GM23338 (cell line): Measurements from ENCODE around the gene GABPB1. TPM values are rescaled to one million over a fixed set of nuclear protein-coding genes. Genes with fewer than 3 reads are reported as not detected.

Experiments used
- ATAC-seq: fragments of 200-7000 bp; cut with Tn5 transposase; 3 replicates; pipeline ENCODE4 v1.9.1; 2020
- DNase-seq: peaks from one replicate; pipeline ENCODE4 v3.0.0-alpha.2; 2015; ENCODE audit warnings: low spot score
- H2AFZ ChIP-seq: fragments of 200-600 bp; sonication (generic); 2 replicates; pipeline ENCODE4 v1.8.0; 2016; ENCODE audit warnings: antibody characterized with exemption, mild to moderate bottlenecking, moderate library complexity
- H3F3A ChIP-seq: fragments of 200-600 bp; sonication (generic); replicated peaks from 2 replicates; pipeline ENCODE4 v1.8.0; 2017; ENCODE audit warnings: antibody characterized with exemption, mixed run types, low read depth
- H3K27ac ChIP-seq: fragments of 200-600 bp; sonication (generic); 2 replicates; pipeline ENCODE4 v1.6.1; 2016; ENCODE audit warnings: low read depth
- H3K27me3 ChIP-seq: fragments of 200-600 bp; sonication (generic); 2 replicates; pipeline ENCODE4 v1.8.0; 2016; ENCODE audit warnings: mild to moderate bottlenecking, mixed run types, moderate library complexity; ENCODE audit not compliant: insufficient read depth
- H3K36me3 ChIP-seq: fragments of 200-600 bp; sonication (generic); 2 replicates; pipeline ENCODE4 v1.8.0; 2016; ENCODE audit warnings: mild to moderate bottlenecking; ENCODE audit not compliant: insufficient read depth
- H3K4me1 ChIP-seq: fragments of 200-600 bp; sonication (generic); 2 replicates; pipeline ENCODE4 v1.8.0; 2016; ENCODE audit warnings: mild to moderate bottlenecking, moderate library complexity; ENCODE audit not compliant: insufficient read depth
- H3K4me2 ChIP-seq: fragments of 200-600 bp; sonication (generic); 2 replicates; pipeline ENCODE4 v1.7.1; 2017; ENCODE audit warnings: mixed run types
- H3K4me3 ChIP-seq: fragments of 200-600 bp; sonication (generic); 2 replicates; pipeline ENCODE4 v1.6.1; 2016; ENCODE audit warnings: mixed run types
- H3K79me2 ChIP-seq: fragments of 200-600 bp; sonication (generic); replicated peaks from 2 replicates; pipeline ENCODE4 v1.8.0; 2017; ENCODE audit warnings: mild to moderate bottlenecking; ENCODE audit not compliant: insufficient read depth
- H3K9me2 ChIP-seq: fragments of 200-600 bp; sonication (generic); 2 replicates; pipeline ENCODE4 v1.8.0; 2017; ENCODE audit not compliant: insufficient read depth
- H4K20me1 ChIP-seq: fragments of 200-600 bp; sonication (generic); replicated peaks from 2 replicates; pipeline ENCODE4 v1.8.0; 2017; ENCODE audit warnings: mild to moderate bottlenecking; ENCODE audit not compliant: insufficient read depth
- H3K27ac Mint-ChIP-seq: 2 replicates; pipeline ENCODE4 v1.8.0; 2020; ENCODE audit warnings: inconsistent platforms, mild to moderate bottlenecking, moderate library complexity, mixed read lengths
- H3K27me3 Mint-ChIP-seq: 3 replicates; pipeline ENCODE4 v1.8.0; 2022; ENCODE audit warnings: low read depth, mild to moderate bottlenecking, moderate library complexity, mixed read lengths, inconsistent platforms; ENCODE audit not compliant: insufficient read depth, poor library complexity
- H3K36me3 Mint-ChIP-seq: 3 replicates; pipeline ENCODE4 v1.8.0; 2021; ENCODE audit warnings: low read depth, mild to moderate bottlenecking, inconsistent platforms, moderate library complexity, mixed read lengths
- H3K4me1 Mint-ChIP-seq: 3 replicates; pipeline ENCODE4 v1.8.0; 2020; ENCODE audit warnings: mild to moderate bottlenecking, inconsistent platforms, mixed read lengths
- H3K4me3 Mint-ChIP-seq: 3 replicates; pipeline ENCODE4 v1.8.0; 2021; ENCODE audit warnings: moderate library complexity, mild to moderate bottlenecking, inconsistent platforms, mixed read lengths
- H3K9me3 Mint-ChIP-seq: 3 replicates; pipeline ENCODE4 v1.8.0; 2020; ENCODE audit warnings: moderate library complexity, mild to moderate bottlenecking, inconsistent platforms, mixed read lengths
- CREB1 ChIP-seq: fragments of 250-450 bp; sonication (Bioruptor Pico); IDR thresholded peaks from 2 replicates; pipeline ENCODE4 v1.5.0; 2020; ENCODE audit warnings: low read depth, mild to moderate bottlenecking, moderate library complexity
- CTCF ChIP-seq, 2 experiments: fragments of 200-600 bp in 1 of 2; sonication (generic) in 1 of 2; conservative IDR thresholded peaks; 2 replicates each; pipeline versions ENCODE4 v1.5.1 to v1.6.1; 2016 to 2017; ENCODE audit warnings: antibody characterized with exemption in 2 of 2, low read depth in 2 of 2, mild to moderate bottlenecking in 2 of 2, moderate library complexity in 1 of 2
- ETS1 ChIP-seq: IDR thresholded peaks from 2 replicates; pipeline ENCODE4 v1.6.1; 2016; ENCODE audit warnings: antibody characterized with exemption
- EZH2 ChIP-seq: fragments of 200-600 bp; sonication (generic); IDR thresholded peaks from one replicate; pipeline ENCODE4 v1.8.0; 2017; ENCODE audit warnings: antibody characterized with exemption, mild to moderate bottlenecking, low read depth; ENCODE audit not compliant: unreplicated experiment
- EZH2phosphoT487 ChIP-seq: fragments of 200-600 bp; sonication (generic); IDR thresholded peaks from one replicate; pipeline ENCODE4 v1.8.1; 2018; ENCODE audit warnings: antibody characterized with exemption; ENCODE audit not compliant: unreplicated experiment
- JUNB ChIP-seq: IDR thresholded peaks from one replicate; pipeline ENCODE4 v1.6.1; 2016; ENCODE audit warnings: antibody characterized with exemption; ENCODE audit not compliant: unreplicated experiment
- NANOG ChIP-seq: IDR thresholded peaks from 2 replicates; pipeline ENCODE4 v1.6.1; 2016; ENCODE audit warnings: antibody characterized with exemption, borderline replicate concordance
- POLR2AphosphoS5 ChIP-seq: IDR thresholded peaks from 2 replicates; pipeline ENCODE4 v1.6.1; 2016; ENCODE audit warnings: antibody characterized with exemption, low read depth
- REST ChIP-seq: IDR thresholded peaks from one replicate; pipeline ENCODE4 v1.6.1; 2018; ENCODE audit warnings: antibody characterized with exemption; ENCODE audit not compliant: unreplicated experiment
- STAT1 ChIP-seq: IDR thresholded peaks from one replicate; pipeline ENCODE4 v1.6.1; 2016; ENCODE audit warnings: antibody characterized with exemption; ENCODE audit not compliant: unreplicated experiment
- ZNF114 ChIP-seq: fragments of 250-450 bp; sonication (Bioruptor Pico); IDR thresholded peaks from 2 replicates; pipeline ENCODE4 v1.5.0; 2020; ENCODE audit warnings: mild to moderate bottlenecking, moderate library complexity
- ZNF331 ChIP-seq: fragments of 250-450 bp; sonication (Bioruptor Pico); IDR thresholded peaks from 2 replicates; pipeline ENCODE4 v1.5.0; 2020; ENCODE audit warnings: low read depth, mild to moderate bottlenecking, moderate library complexity
- ZNF462 ChIP-seq: fragments of 250-450 bp; sonication (Bioruptor Pico); IDR thresholded peaks from 2 replicates; pipeline ENCODE4 v1.5.0; 2020; ENCODE audit warnings: mild to moderate bottlenecking, moderate library complexity
- polyA plus RNA-seq: library from polyadenylated mRNA; unstranded; fragments of >200 nt; fragmentation: Nextera tagmentation; extraction: Ambion mirVana; gene quantifications from 2 replicates; pipeline ENCODE4 v1.2.1, GENCODE V29; 2016
- total RNA-seq: library from RNA; depleted of rRNA; stranded (reverse); fragments of >200 nt; shearing (Covaris generic); gene quantifications from 2 replicates; pipeline ENCODE4 v1.2.3, GENCODE V29; 2014

GABPB1 gene
- total and polyA plus RNA-seq, 2 experiments from 2014 or later, result 34.4 to 53.9 TPM

- Mint-ChIP-seq H3K36me3 (peaks cover 1% of the 10 kb centered on the region; the same call in 1 of the 3 replicates), H3K4me1 (no peaks in the 10 kb centered on the region), H3K27ac (no peak overlapping the region), H3K9me3 (no peaks in the 10 kb centered on the region), H3K4me3 (no peak overlapping the region), H3K27me3 (no peaks in the 10 kb centered on the region)
- ATAC-seq (no peak), DNase-seq (no peak)
- H2AFZ ChIP-seq, result no peak overlapping the region
- no peaks in the 10 kb centered on the region for H3K27me3 ChIP-seq
- H3K9me2 ChIP-seq, result no peaks in the 10 kb centered on the region
- TF ChIP-seq JUNB (no peak), ZNF462 (CRISPR knock-in tag) (no peak), ZNF114 (CRISPR knock-in tag) (no peak), STAT1 (no peak), NANOG (no peak), EZH2 (no peak), REST (no peak), CTCF (conservative IDR thresholded peaks at IDR 0.05; ENCODE audit: low read depth in 2 of 2) (no peak), ZNF331 (CRISPR knock-in tag) (no peak), EZH2phosphoT487 (no peak), CREB1 (CRISPR knock-in tag) (no peak), ETS1 (no peak), POLR2AphosphoS5 (no peak)
- no peaks in the 10 kb centered on the region for H3K79me2 ChIP-seq
- no peaks in the 10 kb centered on the region for H3F3A ChIP-seq
- H4K20me1 ChIP-seq, result no peaks in the 10 kb centered on the region; the same call in 1 of the 2 replicates
- H3K4me2 ChIP-seq, result no peak overlapping the region
- no peak overlapping the region for H3K27ac ChIP-seq
- H3K36me3 ChIP-seq, result no peaks in the 10 kb centered on the region
- H3K4me3 ChIP-seq, result no peak overlapping the region
- H3K4me1 ChIP-seq, result no peaks in the 10 kb centered on the region
These were observed 126.1 kb downstream of the GABPB1 start for GRCh38 chr15:50228866-50229265.
